Esophagus muscularis mucosa (tissue), 4 donors: ENCODE results near the gene PHC3. TPM values are rescaled to one million over a fixed set of nuclear protein-coding genes. Genes with fewer than 3 reads are reported as not detected.

Experiments
- DNase-seq: peaks from one replicate; pipeline ENCODE4 v3.0.0-alpha.2; 2017; ENCODE audit errors: extremely low spot score
- H3K27ac ChIP-seq, 4 donors: fragments of 200-600 bp; sonication (generic); replicated peaks in 1 of 4; 1 replicate in 3 of 4; 2 replicates in 1 of 4; pipeline ENCODE4 v1.5.1; 2016 to 2019; ENCODE audit warnings: mild to moderate bottlenecking in 1 of 4
- H3K27me3 ChIP-seq, 4 donors: fragments of 200-600 bp; sonication (generic); one replicate each; pipeline versions ENCODE4 v1.5.1 to v1.6.0; 2016 to 2019
- H3K36me3 ChIP-seq, 4 donors: fragments of 200-600 bp; sonication (generic); one replicate each; pipeline ENCODE4 v1.5.1; 2016 to 2019
- H3K4me1 ChIP-seq, 4 donors: fragments of 200-600 bp; sonication (generic); one replicate each; pipeline ENCODE4 v1.5.1; 2016 to 2019
- H3K4me3 ChIP-seq, 4 donors: fragments of 200-600 bp; sonication (generic); 1 replicate in 2 of 4; 2 replicates in 2 of 4; pipeline ENCODE4 v1.5.1; 2016 to 2019; ENCODE audit warnings: mild to moderate bottlenecking in 4 of 4, moderate library complexity in 1 of 4
- H3K9me3 ChIP-seq, 4 donors: fragments of 200-600 bp; sonication (generic); 1 replicate in 3 of 4; 2 replicates in 1 of 4; pipeline ENCODE4 v1.5.1; 2016 to 2019
- CTCF ChIP-seq, 3 experiments: fragments of 200-600 bp in 2 of 3; fragments of 450-650 bp in 1 of 3; sonication (generic) in 2 of 3; IDR thresholded peaks; one replicate each; pipeline ENCODE4 v1.5.1; 2017 to 2019; ENCODE audit warnings: antibody characterized with exemption in 3 of 3, mild to moderate bottlenecking in 2 of 3, moderate library complexity in 1 of 3
- EP300 ChIP-seq: sonication (generic); formaldehyde crosslinking; IDR thresholded peaks from one replicate; pipeline ENCODE4 v1.6.1; 2017; ENCODE audit warnings: antibody characterized with exemption
- POLR2A ChIP-seq: fragments of 450-650 bp; IDR thresholded peaks from one replicate; pipeline ENCODE4 v1.6.1; 2017; ENCODE audit warnings: antibody characterized with exemption, moderate library complexity, mild to moderate bottlenecking, low read depth
- POLR2AphosphoS5 ChIP-seq, 2 donors: sonication (generic); formaldehyde crosslinking; IDR thresholded peaks; one replicate each; pipeline ENCODE4 v1.6.1; 2017; ENCODE audit warnings: antibody characterized with exemption in 2 of 2
- WGBS: methylation state at CpG from one replicate; pipeline ENCODE4 v1.1.5; 2018; 5-methylcytosine and 5-hydroxymethylcytosine counted together
- intact Hi-C: fragments of 100-400 bp; cut with DNase I; formaldehyde crosslinking; loops from one replicate; pipeline ENCODE4 v1.15.1; 2023
- total RNA-seq, 4 donors: library from RNA; depleted of rRNA; stranded (reverse); fragments of >200 nt; gene quantifications; one replicate each; pipeline versions ENCODE4 v1.1.0 to v1.2.1, GENCODE V29; 2016

PHC3 gene
- total RNA-seq, 4 donors from 2014 or later = 53.7 to 83.1 (median 70.8) TPM

DNA sequence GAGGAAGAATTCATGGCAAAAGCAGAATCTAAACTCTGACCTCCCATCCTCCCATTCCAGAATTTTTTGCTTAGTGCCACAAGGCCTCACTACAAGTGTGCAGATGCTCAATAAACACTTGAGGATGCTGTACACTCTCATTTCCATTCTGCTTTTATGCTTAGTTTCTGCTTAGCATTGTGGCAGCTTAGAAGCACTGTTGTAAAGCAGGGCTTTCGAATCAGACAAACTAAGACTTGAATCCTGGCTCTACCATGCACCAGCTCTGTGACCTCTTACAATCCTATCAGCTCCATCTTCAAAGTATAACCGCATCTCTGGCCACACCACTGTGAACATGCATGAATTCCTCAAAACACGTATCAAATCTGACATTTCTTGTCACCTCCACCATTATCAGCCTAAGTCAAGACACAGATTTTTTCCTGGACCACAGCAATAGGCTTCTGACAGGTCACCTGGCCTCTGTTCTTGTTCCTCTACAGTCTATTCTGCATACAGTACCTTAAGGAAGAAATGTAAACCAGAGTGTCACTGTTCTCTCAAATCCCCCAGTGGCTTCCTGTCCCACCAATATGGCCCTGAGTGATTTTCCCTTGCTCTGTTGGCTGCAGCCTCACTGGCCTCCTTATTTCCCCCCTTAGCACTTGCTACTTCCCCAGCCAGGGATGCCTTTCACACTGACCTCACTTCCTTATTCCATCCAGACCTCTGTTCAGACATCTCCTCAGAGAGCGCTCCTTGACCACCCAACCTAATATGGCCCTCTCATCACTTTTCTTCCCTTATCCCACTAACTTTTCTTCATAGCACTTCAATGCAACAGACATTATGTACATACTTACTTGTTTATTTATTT is 8.1 kb upstream of the PHC3 start:
- peak; percentile 57 for DNase-seq
- H3K27me3 ChIP-seq = no peaks in the 10 kb centered on the region
- H3K4me3 ChIP-seq = no peak overlapping the region
- peaks cover 0 to 11% (median 9%) of the 10 kb centered on the region in 4 donors for H3K4me1 ChIP-seq
- intact Hi-C loops = loop anchor here (5.0 kb wide), 1 partner anchor 118 kb away; no protein-coding TSS in a partner anchor
- no peaks in the 10 kb centered on the region for H3K9me3 ChIP-seq
- H3K27ac ChIP-seq = no peak overlapping the region
- WGBS = 78% methylated on average over 4 of the region's 4 CpGs
- no peaks in the 10 kb centered on the region for H3K36me3 ChIP-seq
- TF ChIP-seq EP300 = no peak
- no peak for TF ChIP-seq POLR2A
- no peak for TF ChIP-seq CTCF (IDR thresholded peaks at IDR 0.05)
- TF ChIP-seq POLR2AphosphoS5 (IDR thresholded peaks at IDR 0.05) = no peak

GRCh38 chr3:170180079-170180907 is 1.2 kb downstream of the PHC3 start:
- Histone ChIP-seq H3K9me3 (no peaks in the 10 kb centered on the region), H3K4me3 (peak overlapping the region; percentile 72 to 92 (median 85)), H3K27ac (peak overlapping the region; percentile 94 to 97 (median 96)), H3K27me3 (no peaks in the 10 kb centered on the region), H3K36me3 (peaks cover 9 to 35% (median 30%) of the 10 kb centered on the region in 4 donors), H3K4me1 (peaks cover 18 to 47% (median 44%) of the 10 kb centered on the region in 4 donors)
- TF ChIP-seq CTCF (IDR thresholded peaks at IDR 0.05) (no peak), POLR2A (no peak), POLR2AphosphoS5 (IDR thresholded peaks at IDR 0.05) (no peak), EP300 (no peak)
- intact Hi-C loops = loop anchor here (5.0 kb wide), 1 partner anchor 42 kb away; the partner anchor contains the start of gene PRKCI
- no peak for DNase-seq
- WGBS = 12% methylated on average over 16 of the region's 16 CpGs

GRCh38 chr3:170179432-170179831 is 2.1 kb downstream of the PHC3 start:
- TF ChIP-seq POLR2A (no peak), CTCF (IDR thresholded peaks at IDR 0.05) (no peak), EP300 (no peak), POLR2AphosphoS5 (IDR thresholded peaks at IDR 0.05) (no peak)
- no peak for DNase-seq
- WGBS = 27% methylated on average over 1 of the region's 1 CpG
- intact Hi-C loops = no loop called here
- Histone ChIP-seq H3K4me3 (peak overlapping the region; percentile 72 to 92 (median 85)), H3K36me3 (peaks cover 9 to 44% (median 39%) of the 10 kb centered on the region in 4 donors), H3K9me3 (no peaks in the 10 kb centered on the region), H3K27ac (peak overlapping the region in 3 of 4 donors; percentile 94 to 97 (median 94)), H3K4me1 (peaks cover 21 to 55% (median 52%) of the 10 kb centered on the region in 4 donors), H3K27me3 (no peaks in the 10 kb centered on the region)

DNA sequence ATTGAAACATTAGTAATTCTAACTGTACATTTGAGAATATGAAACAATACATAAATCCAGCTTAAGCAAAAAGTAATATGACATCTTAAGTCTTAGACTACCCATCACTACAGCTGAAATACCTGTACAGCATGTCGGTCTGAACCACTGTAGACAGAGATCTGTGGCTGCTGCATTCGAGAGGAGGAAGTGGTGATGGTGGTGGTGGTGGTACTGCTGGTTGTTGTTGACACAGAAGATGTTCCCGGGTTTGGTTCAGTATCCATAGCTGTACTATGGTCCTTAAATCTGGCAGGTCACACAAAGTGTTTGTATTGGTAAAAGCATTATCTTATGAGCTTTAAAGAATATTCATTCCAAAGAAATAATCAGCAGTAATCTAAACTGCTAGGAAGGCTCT is 2.9 kb downstream of the PHC3 start:
- H3K4me3 ChIP-seq = peak overlapping the region in 3 of 4 donors; percentile 72 to 92 (median 83)

More for the DNA sequence above, 2.9 kb downstream of the PHC3 start:
- intact Hi-C loops = no loop called here
- no peak for DNase-seq
- H3K36me3 ChIP-seq = peaks cover 12 to 51% (median 41%) of the 10 kb centered on the region in 4 donors
- peak overlapping the region in 1 of 4 donors; percentile 97 for H3K27ac ChIP-seq
- no peaks in the 10 kb centered on the region for H3K9me3 ChIP-seq
- no peaks in the 10 kb centered on the region for H3K27me3 ChIP-seq
- H3K4me1 ChIP-seq = peaks cover 24 to 63% (median 60%) of the 10 kb centered on the region in 4 donors
- TF ChIP-seq CTCF (IDR thresholded peaks at IDR 0.05) (no peak), EP300 (no peak), POLR2AphosphoS5 (IDR thresholded peaks at IDR 0.05) (no peak), POLR2A (no peak)
- WGBS = 68% methylated on average over 3 of the region's 3 CpGs
